Bone marrow (tissue), 2 donors: ENCODE results near the gene CYRIA.

Source experiments
- DNase-seq, 2 donors: peaks; one replicate each; lab custom pipeline; 2025; lab: John Stamatoyannopoulos, UW

CYRIA gene

GRCh38 chr2:16650287-16651249 lies 15.1 kb downstream of the CYRIA start:
- DNase-seq, result no peak

DNA sequence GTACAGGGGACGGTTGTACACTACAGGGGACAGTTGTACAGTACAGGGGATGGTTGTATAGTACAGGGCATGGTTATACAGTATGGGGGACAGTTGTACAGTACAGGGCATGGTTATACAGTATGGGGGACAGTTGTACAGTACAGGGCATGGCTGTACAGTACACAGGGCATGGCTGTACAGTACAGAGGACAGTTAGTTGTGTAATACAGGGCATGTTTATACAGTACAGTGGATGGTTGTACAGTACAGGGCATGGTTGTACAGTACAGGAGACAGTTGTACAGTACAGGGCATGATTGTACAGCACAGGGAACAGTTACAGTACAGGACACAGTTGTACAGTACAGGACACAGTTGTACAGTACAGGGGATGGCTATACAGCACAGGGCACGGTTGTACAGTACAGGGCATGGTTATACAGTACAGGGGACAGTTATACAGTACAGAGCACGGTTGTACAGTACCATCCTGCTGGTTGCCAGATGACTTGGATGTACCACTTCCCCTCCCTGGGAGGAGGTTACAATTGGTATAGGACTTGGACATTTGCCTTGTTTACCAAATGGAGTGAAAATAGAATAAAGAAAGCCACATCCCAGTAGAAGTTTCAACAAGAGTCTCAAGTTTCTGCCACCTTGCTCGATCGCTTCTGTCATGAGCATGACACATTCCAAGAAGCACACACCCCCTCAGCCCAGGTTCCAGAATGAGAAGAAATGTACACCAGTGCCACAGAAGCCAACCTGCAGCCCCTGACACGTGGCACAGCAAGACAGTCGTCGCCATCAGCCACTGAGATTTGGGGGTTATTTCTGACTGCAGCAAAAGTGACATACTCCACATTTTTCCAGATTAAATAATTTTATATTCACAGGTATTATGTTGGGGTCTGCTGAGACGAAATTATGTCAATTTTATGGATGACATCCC lies 16.0 kb downstream of the CYRIA start:
- DNase-seq, result no peak

DNA sequence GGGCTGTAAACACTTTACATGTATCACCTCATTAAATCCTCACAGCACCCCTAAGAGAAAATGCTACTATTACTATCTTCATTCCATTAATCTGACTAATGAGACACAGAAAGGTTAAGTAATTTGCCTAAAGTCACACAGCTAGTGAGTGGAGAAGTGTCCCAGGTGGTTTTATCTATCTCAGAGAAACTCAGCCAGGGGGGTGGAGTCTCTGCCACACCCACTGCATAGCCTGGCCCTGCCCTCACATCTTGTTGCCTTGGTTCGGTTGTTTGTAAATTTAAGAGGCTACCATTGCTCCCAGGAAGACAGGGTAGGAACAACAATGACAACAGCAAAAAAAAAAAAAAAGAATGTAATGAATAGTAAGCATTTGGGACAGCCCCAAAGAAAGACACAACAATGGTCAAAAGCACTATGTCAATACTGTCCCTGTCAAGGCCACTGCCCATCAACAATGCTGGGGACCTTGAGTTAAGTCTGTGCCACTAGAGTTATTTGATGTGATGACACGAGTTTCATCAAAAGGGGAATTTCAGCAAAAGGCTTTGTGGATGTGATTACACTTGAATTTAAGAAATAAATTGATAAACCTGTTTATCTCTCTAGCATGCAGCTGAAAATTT lies 17.5 kb downstream of the CYRIA start:
- DNase-seq, result no peak

DNA sequence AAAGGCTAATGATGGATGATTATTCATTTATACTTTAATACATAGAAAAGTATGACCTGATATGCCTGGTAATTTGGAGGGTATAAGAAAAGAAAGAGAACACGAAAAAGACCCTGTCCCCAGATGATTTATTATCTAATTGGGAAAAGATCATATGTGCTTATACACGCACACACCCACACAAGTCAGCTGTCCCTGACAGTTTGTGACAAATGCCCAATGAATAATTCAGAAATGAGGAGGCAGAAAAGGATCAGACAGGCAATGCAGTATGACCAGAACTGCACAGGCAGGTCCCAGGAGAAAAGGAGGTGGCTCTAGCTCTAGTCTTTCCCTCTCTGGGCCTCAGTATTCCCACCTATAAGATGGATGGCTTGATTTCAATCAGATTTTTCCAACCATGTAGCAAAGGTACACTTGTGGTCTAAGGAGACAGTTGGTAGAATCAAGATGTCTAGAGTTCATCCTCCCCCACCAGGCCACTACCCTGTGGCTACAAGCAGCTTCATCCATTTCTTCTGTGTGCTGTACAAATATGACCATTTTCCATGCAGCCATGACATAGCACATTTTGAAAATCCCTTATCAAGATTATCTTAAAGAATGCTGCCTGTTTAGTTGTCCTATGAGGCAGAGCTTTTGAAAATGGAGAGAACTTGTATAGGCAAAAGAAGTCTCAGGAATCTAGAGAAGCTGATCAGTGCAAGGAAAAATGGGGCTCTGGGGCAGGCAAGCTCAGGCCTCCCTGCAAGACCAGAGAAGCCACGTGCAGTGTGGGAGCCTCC lies 19.7 kb downstream of the CYRIA start:
- DNase-seq, result no peak

DNA sequence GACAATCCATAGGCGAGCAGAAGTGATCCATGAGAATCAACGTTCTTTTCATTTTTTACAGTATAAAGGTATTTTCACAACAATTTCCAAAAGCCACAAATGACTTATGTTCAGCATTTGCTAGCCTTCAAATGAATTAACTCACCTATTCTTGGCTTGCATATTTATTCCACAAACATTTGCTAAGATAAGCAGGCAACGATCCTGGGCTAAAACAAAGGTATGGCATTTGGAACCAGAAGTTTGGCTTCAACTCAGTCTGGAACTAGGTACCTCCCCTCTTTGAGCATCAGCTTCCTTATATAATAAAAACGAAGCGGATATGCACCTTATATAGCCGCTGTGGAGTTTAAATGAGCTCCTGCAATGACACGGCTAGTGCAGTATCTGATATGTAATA lies 20.5 kb downstream of the CYRIA start:
- DNase-seq, result no peak

DNA sequence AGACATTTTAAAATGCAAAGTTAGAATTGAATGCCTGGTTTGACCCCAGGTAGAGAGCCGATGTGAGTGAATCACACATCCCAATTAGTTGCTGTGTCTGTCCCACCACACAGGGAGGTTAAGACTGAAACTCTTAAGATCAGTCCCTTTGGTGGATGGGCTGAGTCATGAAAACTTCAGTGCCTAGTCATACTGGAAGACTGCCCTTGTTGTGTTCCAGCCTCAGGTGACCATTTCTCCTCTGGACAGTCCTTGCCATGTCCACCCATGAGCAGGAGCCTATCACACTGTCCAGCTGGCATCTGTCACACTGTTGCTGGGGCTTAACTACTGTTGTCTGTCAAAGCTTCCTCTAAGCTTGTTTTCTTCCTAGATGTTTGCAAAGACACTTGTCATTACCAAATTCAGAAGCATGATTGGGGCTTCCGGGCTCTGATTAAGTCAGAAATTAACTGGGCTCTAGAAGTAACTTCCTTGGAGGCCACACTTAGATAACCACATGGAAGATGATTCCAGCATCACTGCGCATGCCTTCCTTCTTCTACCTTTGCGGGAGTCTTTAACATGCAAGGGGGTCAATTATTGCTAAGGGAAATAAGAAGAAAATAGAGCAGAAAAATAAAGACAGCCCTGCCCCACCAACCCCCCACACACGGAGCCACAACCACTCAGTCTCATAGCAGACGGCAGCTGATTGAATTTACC lies 21.3 kb downstream of the CYRIA start:
- DNase-seq, result no peak

DNA sequence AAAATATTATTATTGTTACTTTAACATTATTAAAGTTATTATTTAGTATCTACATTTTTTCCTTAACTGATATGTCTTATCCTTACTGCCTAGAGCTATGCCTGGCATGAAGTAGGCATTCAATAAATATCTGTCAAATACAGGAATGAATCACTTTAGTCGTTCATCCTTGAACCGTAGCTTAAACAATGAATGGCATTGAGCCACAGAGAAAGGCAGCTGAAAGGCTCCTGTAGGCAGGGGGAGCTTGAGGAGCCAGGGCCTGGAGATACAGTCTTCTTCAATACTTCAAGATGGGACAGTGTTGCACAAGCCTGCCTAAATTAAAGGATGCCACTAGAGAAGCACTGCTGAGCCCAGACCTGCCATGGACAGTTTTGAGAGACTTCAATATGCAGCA lies 22.5 kb downstream of the CYRIA start:
- no peak for DNase-seq

GRCh38 chr2:16642088-16642487 lies 23.5 kb downstream of the CYRIA start:
- no peak for DNase-seq

- DNase-seq, result no peak
Measured at GRCh38 chr2:16641509-16641908, 24.1 kb downstream of the CYRIA start.

GRCh38 chr2:16640867-16641266 lies 24.8 kb downstream of the CYRIA start:
- no peak for DNase-seq

- no peak for DNase-seq
Measured at GRCh38 chr2:16640001-16640700, 25.5 kb downstream of the CYRIA start.

DNA sequence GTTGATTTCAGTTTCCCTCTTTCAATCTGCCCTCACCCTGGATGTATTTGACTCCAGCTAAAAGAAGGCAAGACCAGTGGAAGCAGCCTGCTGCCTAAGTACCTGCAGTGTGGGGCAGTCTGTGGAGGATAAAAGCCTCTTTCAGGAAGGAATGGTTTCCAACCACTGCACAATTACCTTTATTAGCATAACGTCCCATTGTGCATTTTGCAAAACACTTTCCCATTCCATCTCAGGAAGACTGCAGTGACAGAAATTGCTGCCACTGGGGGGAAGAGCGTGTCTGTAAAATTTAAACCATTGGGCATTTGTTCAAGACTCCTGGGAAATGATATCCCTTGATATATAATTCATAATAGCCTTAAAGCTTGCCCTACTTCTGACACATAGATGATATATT lies 26.2 kb downstream of the CYRIA start:
- no peak for DNase-seq

DNA sequence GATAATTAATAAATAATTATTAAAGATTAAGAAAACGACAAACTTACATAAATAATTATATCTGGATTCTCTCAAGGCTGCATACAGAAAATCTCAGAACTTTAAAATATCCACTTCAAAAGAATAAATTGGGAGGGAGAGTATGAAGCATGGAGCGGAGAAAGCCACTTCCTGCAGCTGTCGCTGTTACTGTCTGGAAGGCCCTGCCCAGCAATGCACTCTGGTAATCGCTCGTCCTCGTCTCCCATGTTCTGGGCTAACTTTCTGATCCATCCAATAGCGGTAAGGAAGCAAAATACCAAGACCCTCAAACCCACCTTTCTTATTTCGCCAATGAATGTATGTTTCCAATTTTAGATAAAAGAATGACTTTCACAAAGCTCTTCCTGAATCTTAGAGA lies 26.7 kb downstream of the CYRIA start:
- DNase-seq, result no peak

DNA sequence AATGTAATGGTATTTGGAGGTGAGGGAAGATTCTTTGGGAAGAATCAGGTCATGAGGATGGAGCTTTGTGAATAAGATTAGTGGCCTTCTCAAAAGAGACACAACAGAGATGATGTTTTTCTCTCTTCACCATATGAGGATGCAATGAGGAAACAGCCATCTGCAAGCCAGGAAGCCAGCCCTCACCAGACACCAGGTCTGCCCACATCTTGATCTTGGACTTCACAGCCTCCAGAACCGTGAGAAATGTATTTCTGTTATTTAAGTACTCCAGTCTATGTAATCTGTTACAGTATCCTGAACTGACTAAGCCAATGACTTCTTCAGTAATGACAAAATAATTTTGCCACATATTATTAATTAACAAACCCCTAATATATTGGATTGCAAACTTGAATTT lies 28.3 kb downstream of the CYRIA start:
- no peak for DNase-seq

DNA sequence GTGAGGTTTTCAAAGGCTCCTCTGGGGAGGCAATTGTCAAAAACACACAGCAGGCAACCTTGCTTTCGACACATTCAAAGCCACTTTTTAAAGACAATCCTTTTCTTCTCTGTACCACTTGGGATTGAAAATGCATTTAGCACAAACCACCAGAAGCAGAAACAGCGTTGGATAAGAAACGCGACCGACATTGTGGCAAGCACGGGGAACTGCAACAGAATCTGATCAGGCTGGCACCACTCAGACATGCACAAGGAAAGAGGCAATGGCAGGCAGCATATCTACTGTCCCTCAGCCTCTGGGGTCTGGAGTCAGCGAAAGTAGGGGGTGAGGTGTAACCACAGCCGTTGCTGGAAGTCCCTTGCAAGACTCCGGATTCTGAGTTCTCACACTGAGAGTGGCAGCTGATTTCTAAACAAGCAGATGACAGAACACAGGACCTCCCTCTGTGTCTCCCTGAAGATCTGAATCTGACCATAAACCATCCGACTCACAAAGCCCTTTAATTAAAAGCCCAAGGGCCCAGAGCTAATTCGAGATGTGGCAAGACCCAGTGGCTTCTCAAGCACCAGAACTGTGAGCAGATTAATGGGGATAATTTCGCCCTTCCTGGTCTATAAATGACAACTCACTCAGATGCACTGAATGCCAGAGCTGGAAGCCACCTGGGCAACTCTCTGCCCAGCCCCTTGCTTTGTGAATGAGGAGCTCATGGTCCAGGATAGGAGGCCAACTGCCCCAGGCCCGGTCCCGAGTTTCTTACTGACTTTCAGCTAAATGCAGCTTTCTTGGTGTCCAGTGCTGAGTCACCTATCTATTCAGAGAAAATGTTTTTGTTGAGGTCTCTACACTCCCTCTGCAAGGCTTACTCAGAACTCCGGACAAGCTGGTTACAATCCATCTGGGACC lies 29.6 kb downstream of the CYRIA start:
- DNase-seq, result no peak

- DNase-seq, result no peak
Measured at GRCh38 chr2:16633621-16634430, 31.8 kb downstream of the CYRIA start.

GRCh38 chr2:16632598-16632997 lies 33.0 kb downstream of the CYRIA start:
- DNase-seq, result no peak

GRCh38 chr2:16630463-16630862 lies 35.2 kb downstream of the CYRIA start:
- peak in 1 of 2 donors; percentile 36 for DNase-seq
